Astrocyte (in vitro differentiated cells and primary cell): ENCODE results near the gene EIF2A. TPM values are rescaled to one million over a fixed set of nuclear protein-coding genes. Genes with fewer than 3 reads are reported as not detected.

ENCODE experiments used
- DNase-seq: peaks from one replicate; pipeline ENCODE4 v3.0.0-alpha.2; 2010; ENCODE audit warnings: low read depth
- FAIRE-seq: peaks from 2 replicates; lab custom pipeline; 2011; peaks lifted over from hg19 to GRCh38; lab: Jason Lieb, UNC
- H2AFZ ChIP-seq: 2 replicates; pipeline ENCODE4 v1.6.0; 2012; ENCODE audit warnings: low read depth, low read length, inconsistent platforms
- H3K27ac ChIP-seq: 2 replicates; pipeline ENCODE4 v1.5.1; 2011; ENCODE audit warnings: low read depth, low read length, inconsistent platforms
- H3K27me3 ChIP-seq: 2 replicates; pipeline ENCODE4 v1.6.0; 2011; ENCODE audit warnings: low read length, inconsistent platforms; ENCODE audit not compliant: insufficient read depth
- H3K36me3 ChIP-seq: 2 replicates; pipeline ENCODE4 v1.5.1; 2011; ENCODE audit warnings: low read length, inconsistent platforms; ENCODE audit not compliant: insufficient read depth
- H3K4me1 ChIP-seq: 2 replicates; pipeline ENCODE4 v1.5.1; 2011; ENCODE audit warnings: low read length, inconsistent platforms; ENCODE audit not compliant: insufficient read depth
- H3K4me2 ChIP-seq: 2 replicates; pipeline ENCODE4 v1.6.0; 2012; ENCODE audit warnings: low read length, inconsistent platforms
- H3K4me3 ChIP-seq: 2 replicates; pipeline ENCODE4 v1.5.1; 2011; ENCODE audit warnings: low read depth, mild to moderate bottlenecking, low read length, inconsistent platforms; ENCODE audit not compliant: insufficient read depth
- H3K79me2 ChIP-seq: 2 replicates; pipeline ENCODE4 v1.6.0; 2012; ENCODE audit warnings: mild to moderate bottlenecking, low read length, inconsistent platforms; ENCODE audit not compliant: insufficient read depth
- H3K9ac ChIP-seq: 2 replicates; pipeline ENCODE4 v1.6.0; 2012; ENCODE audit warnings: mild to moderate bottlenecking, low read length, inconsistent platforms
- H3K9me3 ChIP-seq: 2 replicates; pipeline ENCODE4 v1.5.1; 2012; ENCODE audit warnings: low read depth, mild to moderate bottlenecking, low read length, inconsistent platforms; ENCODE audit not compliant: insufficient read depth
- H4K20me1 ChIP-seq: 2 replicates; pipeline ENCODE4 v1.6.0; 2012; ENCODE audit warnings: low read length, inconsistent platforms; ENCODE audit not compliant: insufficient read depth
- H3K27ac Mint-ChIP-seq: one replicate; pipeline ENCODE4 v1.8.0; 2021; ENCODE audit warnings: mild to moderate bottlenecking, mixed read lengths; ENCODE audit not compliant: unreplicated experiment
- H3K27me3 Mint-ChIP-seq: one replicate; pipeline ENCODE4 v1.8.0; 2021; ENCODE audit warnings: low read depth, mixed read lengths; ENCODE audit not compliant: unreplicated experiment
- H3K36me3 Mint-ChIP-seq: one replicate; pipeline ENCODE4 v1.8.0; 2021; ENCODE audit warnings: low read depth, mixed read lengths; ENCODE audit not compliant: unreplicated experiment
- H3K4me1 Mint-ChIP-seq: one replicate; pipeline ENCODE4 v1.8.0; 2021; ENCODE audit warnings: low read depth, mixed read lengths; ENCODE audit not compliant: unreplicated experiment
- H3K4me3 Mint-ChIP-seq: one replicate; pipeline ENCODE4 v1.8.0; 2021; ENCODE audit warnings: mild to moderate bottlenecking, moderate library complexity, mixed read lengths; ENCODE audit not compliant: unreplicated experiment
- H3K9me3 Mint-ChIP-seq: one replicate; pipeline ENCODE4 v1.8.0; 2021; ENCODE audit warnings: mild to moderate bottlenecking, mixed read lengths; ENCODE audit not compliant: unreplicated experiment
- CTCF ChIP-seq: IDR thresholded peaks from 2 replicates; pipeline ENCODE4 v1.5.1; 2011; ENCODE audit warnings: low read depth, mild to moderate bottlenecking, inconsistent platforms, low read length, moderate library complexity; ENCODE audit not compliant: insufficient read depth
- EZH2 ChIP-seq: IDR thresholded peaks from 2 replicates; pipeline ENCODE4 v1.6.1; 2012; ENCODE audit warnings: mild to moderate bottlenecking, low read length, inconsistent platforms; ENCODE audit not compliant: insufficient read depth
- total RNA-seq: library from RNA; stranded (reverse); gene quantifications from 2 replicates; pipeline ENCODE4 v1.2.1, GENCODE V29; 2021

Gene EIF2A
- total RNA-seq, 1 donor from 2014 or later = 64.2 TPM

GRCh38 chr3:150588027-150588830, 41.6 kb downstream of the EIF2A start:
- no peak for FAIRE-seq
- no peak overlapping the region for H3K4me3 Mint-ChIP-seq
- Histone ChIP-seq H3K79me2 (peaks cover 23% of the 10 kb centered on the region), H3K4me1 (no peaks in the 10 kb centered on the region), H3K9me3 (no peaks in the 10 kb centered on the region), H3K27me3 (no peaks in the 10 kb centered on the region), H3K9ac (no peak overlapping the region), H4K20me1 (no peaks in the 10 kb centered on the region), H3K27ac (no peak overlapping the region), H2AFZ (no peak overlapping the region), H3K4me2 (no peak overlapping the region), H3K36me3 (peaks cover 21% of the 10 kb centered on the region), H3K4me3 (no peak overlapping the region)
- TF ChIP-seq EZH2 = no peak
- no peak for TF ChIP-seq CTCF
- H3K27me3 Mint-ChIP-seq = no peaks in the 10 kb centered on the region
- no peak for DNase-seq
- no peaks in the 10 kb centered on the region for H3K9me3 Mint-ChIP-seq
- no peak overlapping the region for H3K27ac Mint-ChIP-seq
- peaks cover 12% of the 10 kb centered on the region for H3K4me1 Mint-ChIP-seq
- H3K36me3 Mint-ChIP-seq = peaks cover 4% of the 10 kb centered on the region

- TF ChIP-seq EZH2 (no peak), CTCF (no peak)
- DNase-seq = no peak
- no peak overlapping the region for H3K9ac ChIP-seq
- H3K4me1 ChIP-seq = no peaks in the 10 kb centered on the region
- H3K36me3 ChIP-seq = peaks cover 9% of the 10 kb centered on the region
- no peak overlapping the region for H2AFZ ChIP-seq
- Mint-ChIP-seq H3K36me3 (peaks cover 4% of the 10 kb centered on the region), H3K27ac (no peak overlapping the region), H3K9me3 (no peaks in the 10 kb centered on the region), H3K4me3 (no peak overlapping the region), H3K27me3 (no peaks in the 10 kb centered on the region), H3K4me1 (peaks cover 12% of the 10 kb centered on the region)
- H3K27me3 ChIP-seq = no peaks in the 10 kb centered on the region
- H3K4me3 ChIP-seq = no peak overlapping the region
- no peaks in the 10 kb centered on the region for H3K9me3 ChIP-seq
- H3K27ac ChIP-seq = no peak overlapping the region
- no peak for FAIRE-seq
- no peak overlapping the region for H3K4me2 ChIP-seq
- H3K79me2 ChIP-seq = peaks cover 23% of the 10 kb centered on the region
- no peaks in the 10 kb centered on the region for H4K20me1 ChIP-seq
Observed at GRCh38 chr3:150589759-150590158, 43.2 kb downstream of the EIF2A start.

GRCh38 chr3:150594150-150594549, 47.6 kb downstream of the EIF2A start:
- FAIRE-seq (no peak), DNase-seq (no peak)
- H3K4me3 Mint-ChIP-seq = no peak overlapping the region
- no peak overlapping the region for H3K27ac ChIP-seq
- H2AFZ ChIP-seq = no peak overlapping the region
- no peak overlapping the region for H3K4me3 ChIP-seq
- peaks cover 8% of the 10 kb centered on the region for H3K4me1 Mint-ChIP-seq
- H3K27ac Mint-ChIP-seq = no peak overlapping the region
- no peaks in the 10 kb centered on the region for H3K27me3 ChIP-seq
- no peaks in the 10 kb centered on the region for H3K36me3 Mint-ChIP-seq
- peaks cover 41% of the 10 kb centered on the region for H3K79me2 ChIP-seq
- no peaks in the 10 kb centered on the region for H3K9me3 Mint-ChIP-seq
- no peaks in the 10 kb centered on the region for H3K9me3 ChIP-seq
- H3K4me1 ChIP-seq = peaks cover 4% of the 10 kb centered on the region
- H3K27me3 Mint-ChIP-seq = no peaks in the 10 kb centered on the region
- H3K9ac ChIP-seq = no peak overlapping the region
- no peak overlapping the region for H3K4me2 ChIP-seq
- no peaks in the 10 kb centered on the region for H3K36me3 ChIP-seq
- no peak for TF ChIP-seq EZH2
- no peaks in the 10 kb centered on the region for H4K20me1 ChIP-seq
